Endothelial cell (in vitro differentiated cells): ENCODE data around the gene ARMC10. TPM values are rescaled to one million over a fixed set of nuclear protein-coding genes. Genes with fewer than 3 reads are reported as not detected.
"Not testable (repeated sequence)": the region's sequence is repeated elsewhere in the genome, so short reads cannot be mapped to it uniquely, and the experiment has no call there.

ENCODE experiments used
- DNase-seq: peaks from one replicate; pipeline ENCODE4 v3.0.0; 2021; ENCODE audit warnings: low spot score
- H3K27ac Mint-ChIP-seq: one replicate; pipeline ENCODE4 v1.8.0; 2021; ENCODE audit warnings: mixed read lengths, inconsistent platforms; ENCODE audit not compliant: unreplicated experiment
- H3K27me3 Mint-ChIP-seq: one replicate; pipeline ENCODE4 v1.8.0; 2021; ENCODE audit warnings: mild to moderate bottlenecking, moderate library complexity, mixed read lengths, inconsistent platforms; ENCODE audit not compliant: unreplicated experiment
- H3K36me3 Mint-ChIP-seq: one replicate; pipeline ENCODE4 v1.8.0; 2021; ENCODE audit warnings: mild to moderate bottlenecking, low read depth, mixed read lengths, inconsistent platforms; ENCODE audit not compliant: unreplicated experiment
- H3K4me1 Mint-ChIP-seq: one replicate; pipeline ENCODE4 v1.8.0; 2021; ENCODE audit warnings: mild to moderate bottlenecking, mixed read lengths, inconsistent platforms; ENCODE audit not compliant: unreplicated experiment
- H3K4me3 Mint-ChIP-seq: one replicate; pipeline ENCODE4 v1.8.0; 2021; ENCODE audit warnings: mild to moderate bottlenecking, mixed read lengths, inconsistent platforms; ENCODE audit not compliant: unreplicated experiment
- H3K9me3 Mint-ChIP-seq: one replicate; pipeline ENCODE4 v1.8.0; 2021; ENCODE audit warnings: mixed read lengths, inconsistent platforms; ENCODE audit not compliant: unreplicated experiment
- long read RNA-seq: library from polyadenylated mRNA; unstranded; transcript quantifications from one replicate; pipeline ENCODE4 v2.0.0, GENCODE V29; 2020; ENCODE audit not compliant: unreplicated experiment
- total RNA-seq: library from RNA; stranded (reverse); fragmentation: NEBNext Ultra II Directional; extraction: Animal tissue kit (Norgen Biotek cat#: 25700); gene quantifications from one replicate; pipeline ENCODE4 v1.2.1, GENCODE V29; 2021; ENCODE audit not compliant: unreplicated experiment
- TF ChIP-seq, protein P1 (sequence below): fragments of 200-600 bp; sonication (generic); IDR thresholded peaks from one replicate; pipeline ENCODE4 v1.5.0; 2021; ENCODE audit warnings: antibody characterized with exemption; ENCODE audit not compliant: unreplicated experiment

ARMC10 gene
- 26.0 TPM for total RNA-seq
- long read RNA-seq, transcript ARMC10-208 (6 exons, 2,524 nt), result major isoform, 14 of 27 reads
- long read RNA-seq, transcript ARMC10-202 (7 exons, 2,635 nt), result minor isoform, 6 of 27 reads
- long read RNA-seq, partial matches to known transcripts, result 0 of 27 reads
- long read RNA-seq, other reads (novel, unspliced or antisense), result 2 of 27 reads

DNA sequence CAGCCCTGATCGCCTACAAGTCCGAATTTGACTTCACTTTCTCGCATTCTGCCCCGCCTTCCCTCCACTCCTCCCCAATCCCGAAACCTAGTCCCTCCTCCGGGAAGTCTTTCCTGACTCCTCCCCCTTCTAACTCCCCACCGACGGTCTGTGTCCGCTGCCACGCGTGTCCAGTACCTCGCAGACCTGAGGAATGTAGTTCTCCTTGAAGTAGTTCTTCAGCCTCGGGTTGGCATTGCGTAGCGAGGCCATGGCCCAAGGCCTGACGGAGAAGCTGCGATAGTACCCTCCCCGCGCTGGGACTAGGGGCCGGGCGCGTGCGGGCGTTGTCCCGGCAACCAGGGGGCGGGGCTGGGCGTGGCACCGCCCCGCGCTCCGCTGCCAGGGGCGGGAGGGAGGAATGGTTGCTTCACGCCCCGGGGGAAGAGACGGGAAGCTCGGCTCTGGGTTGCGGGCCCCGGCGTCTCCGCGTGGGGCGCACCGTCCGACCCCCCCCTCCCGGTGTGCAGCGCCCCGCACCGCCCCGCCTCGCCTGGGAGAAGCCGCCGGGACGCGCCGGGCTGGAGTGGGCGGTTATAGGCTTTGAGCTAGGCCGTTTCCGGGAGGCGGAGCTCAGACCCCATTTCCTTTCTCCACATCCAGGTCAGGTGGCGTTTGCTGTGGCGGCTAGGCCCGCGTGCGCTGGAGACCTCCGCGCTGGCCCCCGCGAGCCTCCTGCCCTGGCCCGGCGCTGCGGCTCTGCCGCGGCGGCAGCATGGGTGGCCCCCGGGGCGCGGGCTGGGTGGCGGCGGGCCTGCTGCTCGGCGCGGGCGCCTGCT is at the start of gene ARMC10, which contains the start of gene FBXL13:
Gene ARMC10 (plus strand): TSS at position 622 of the 818 bp plus-strand sequence. CDS start 133 bp downstream, at position 755.
Gene FBXL13 (minus strand): TSS at position 278 of the 818 bp plus-strand sequence.
- no peaks in the 10 kb centered on the region for H3K9me3 Mint-ChIP-seq
- H3K27ac Mint-ChIP-seq, result peak within 1 kb of the TSS; percentile 91
- H3K4me3 Mint-ChIP-seq, result peak within 1 kb of the TSS; percentile 96
- DNase-seq, result peak; percentile 92
- TF ChIP-seq, protein P1, sequence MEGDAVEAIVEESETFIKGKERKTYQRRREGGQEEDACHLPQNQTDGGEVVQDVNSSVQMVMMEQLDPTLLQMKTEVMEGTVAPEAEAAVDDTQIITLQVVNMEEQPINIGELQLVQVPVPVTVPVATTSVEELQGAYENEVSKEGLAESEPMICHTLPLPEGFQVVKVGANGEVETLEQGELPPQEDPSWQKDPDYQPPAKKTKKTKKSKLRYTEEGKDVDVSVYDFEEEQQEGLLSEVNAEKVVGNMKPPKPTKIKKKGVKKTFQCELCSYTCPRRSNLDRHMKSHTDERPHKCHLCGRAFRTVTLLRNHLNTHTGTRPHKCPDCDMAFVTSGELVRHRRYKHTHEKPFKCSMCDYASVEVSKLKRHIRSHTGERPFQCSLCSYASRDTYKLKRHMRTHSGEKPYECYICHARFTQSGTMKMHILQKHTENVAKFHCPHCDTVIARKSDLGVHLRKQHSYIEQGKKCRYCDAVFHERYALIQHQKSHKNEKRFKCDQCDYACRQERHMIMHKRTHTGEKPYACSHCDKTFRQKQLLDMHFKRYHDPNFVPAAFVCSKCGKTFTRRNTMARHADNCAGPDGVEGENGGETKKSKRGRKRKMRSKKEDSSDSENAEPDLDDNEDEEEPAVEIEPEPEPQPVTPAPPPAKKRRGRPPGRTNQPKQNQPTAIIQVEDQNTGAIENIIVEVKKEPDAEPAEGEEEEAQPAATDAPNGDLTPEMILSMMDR, result peak; percentile 30
- peaks cover 26% of the 10 kb centered on the region for H3K4me1 Mint-ChIP-seq
- peaks cover 13% of the 10 kb centered on the region for H3K27me3 Mint-ChIP-seq
- peaks cover 12% of the 10 kb centered on the region for H3K36me3 Mint-ChIP-seq

DNA sequence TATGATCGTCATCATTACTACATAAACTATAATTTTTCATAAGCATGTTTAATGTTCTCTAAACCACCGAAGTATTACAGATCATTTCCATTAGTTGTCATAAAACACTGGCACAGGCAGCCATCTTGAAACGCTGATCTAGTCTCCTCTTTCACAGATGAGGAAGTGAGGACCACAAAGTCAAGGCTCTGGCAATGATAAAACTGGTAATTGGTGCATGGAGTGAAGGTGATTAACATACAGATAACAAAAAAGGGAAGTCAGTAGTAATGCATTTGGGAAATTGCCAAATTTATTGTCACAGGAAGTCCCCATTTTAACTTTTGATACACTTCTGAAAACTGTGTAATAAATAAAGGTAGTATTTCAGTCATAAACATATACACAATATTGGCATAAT is 49.6 kb upstream of the ARMC10 start:
- Mint-ChIP-seq H3K27me3 (peaks cover 1% of the 10 kb centered on the region), H3K4me3 (no peak overlapping the region), H3K9me3 (peaks cover 1% of the 10 kb centered on the region), H3K4me1 (no peaks in the 10 kb centered on the region), H3K27ac (no peak overlapping the region), H3K36me3 (peaks cover 10% of the 10 kb centered on the region)
- DNase-seq, result no peak
- TF ChIP-seq, protein P1, result no peak

- H3K4me3 Mint-ChIP-seq, result no peak overlapping the region
- H3K27me3 Mint-ChIP-seq, result peaks cover 1% of the 10 kb centered on the region
- DNase-seq, result no peak
- H3K9me3 Mint-ChIP-seq, result no peaks in the 10 kb centered on the region
- TF ChIP-seq, protein P1, result no peak
- H3K27ac Mint-ChIP-seq, result no peak overlapping the region
- H3K36me3 Mint-ChIP-seq, result peaks cover 7% of the 10 kb centered on the region
- no peaks in the 10 kb centered on the region for H3K4me1 Mint-ChIP-seq
Measured at GRCh38 chr7:103031024-103031423, 43.9 kb upstream of the ARMC10 start.

- H3K36me3 Mint-ChIP-seq, result peaks cover 7% of the 10 kb centered on the region
- H3K4me3 Mint-ChIP-seq, result no peak overlapping the region
- DNase-seq, result no peak
- no peaks in the 10 kb centered on the region for H3K4me1 Mint-ChIP-seq
- TF ChIP-seq, protein P1, result no peak
- no peaks in the 10 kb centered on the region for H3K9me3 Mint-ChIP-seq
- peaks cover 1% of the 10 kb centered on the region for H3K27me3 Mint-ChIP-seq
- no peak overlapping the region for H3K27ac Mint-ChIP-seq
Measured at GRCh38 chr7:103031781-103032180, 43.2 kb upstream of the ARMC10 start.

GRCh38 chr7:103034318-103034717 is 40.6 kb upstream of the ARMC10 start:
- DNase-seq, H3K4me1 Mint-ChIP-seq, H3K27ac Mint-ChIP-seq, H3K9me3 Mint-ChIP-seq, H3K4me3 Mint-ChIP-seq, H3K36me3 Mint-ChIP-seq, H3K27me3 Mint-ChIP-seq: not testable (repeated sequence)
